ENCODE measurements around the gene DENND1A. TPM values are rescaled to one million over a fixed set of nuclear protein-coding genes. Genes with fewer than 3 reads are reported as not detected.
"Not testable (repeated sequence)": the region's sequence is repeated elsewhere in the genome, so short reads cannot be mapped to it uniquely, and the experiment has no call there.

DENND1A gene
- total and polyA plus RNA-seq, 4 donors = 7.9 to 22.0 (median 13.9) TPM

DNA sequence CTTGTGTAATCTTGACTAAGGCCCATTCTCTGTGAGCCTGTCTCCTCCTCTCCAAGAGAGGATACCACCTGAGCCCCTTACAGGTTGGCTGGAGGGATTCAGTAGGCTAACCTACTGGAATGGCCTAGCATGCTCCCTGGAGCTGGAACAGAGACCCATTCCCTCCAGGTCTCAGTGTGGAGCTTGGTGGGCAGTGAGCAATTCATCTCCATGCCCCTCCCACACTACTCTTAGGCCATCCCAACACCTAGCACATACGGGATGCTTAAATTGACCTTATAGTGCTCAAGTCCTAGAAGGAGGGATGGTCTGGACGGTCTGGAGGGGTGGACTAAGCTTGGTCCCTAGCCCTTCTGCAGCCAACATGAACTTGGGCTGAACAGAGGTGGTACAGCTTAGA, 498.3 kb downstream of the DENND1A start:
- DNase-seq (ENCODE audit: low spot score) = no peak
- H3K27ac ChIP-seq (ENCODE audit: low read depth in 1 of 2, low read length in 2 of 2) = no peak overlapping the region
- peaks cover 2 to 17% (median 4%) of the 10 kb centered on the region in 4 donors for H3K36me3 ChIP-seq (ENCODE audit: control insufficient read depth in 4 of 4, insufficient read depth in 3 of 4, low read depth in 1 of 4, low read length in 3 of 4)
- 96% methylated on average over 2 of the region's 2 CpGs for whole genome bisulfite sequencing
- TF ChIP-seq FOXA1 (IDR thresholded peaks at IDR 0.05) (no peak), TAF1 (conservative IDR thresholded peaks at IDR 0.05) (no peak), RXRA (IDR thresholded peaks at IDR 0.05) (no peak), SP1 (IDR thresholded peaks at IDR 0.05) (no peak), RAD21 (IDR thresholded peaks at IDR 0.05) (no peak), JUND (IDR thresholded peaks at IDR 0.05) (no peak), EGR1 (IDR thresholded peaks at IDR 0.05; ENCODE audit: low read depth in 2 of 2) (no peak), GABPA (IDR thresholded peaks at IDR 0.05 in 1 of 2, conservative IDR thresholded peaks at IDR 0.05 in 1 of 2) (no peak), FOXA2 (IDR thresholded peaks at IDR 0.05) (no peak), HNF4A (conservative IDR thresholded peaks at IDR 0.05) (no peak), NR2F2 (IDR thresholded peaks at IDR 0.05) (no peak), YY1 (IDR thresholded peaks at IDR 0.05) (no peak), HNF4G (IDR thresholded peaks at IDR 0.05) (no peak)
- TF ChIP-seq, protein P1, sequence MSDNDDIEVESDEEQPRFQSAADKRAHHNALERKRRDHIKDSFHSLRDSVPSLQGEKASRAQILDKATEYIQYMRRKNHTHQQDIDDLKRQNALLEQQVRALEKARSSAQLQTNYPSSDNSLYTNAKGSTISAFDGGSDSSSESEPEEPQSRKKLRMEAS (IDR thresholded peaks at IDR 0.05) = no peak
- TF ChIP-seq, protein P2, sequence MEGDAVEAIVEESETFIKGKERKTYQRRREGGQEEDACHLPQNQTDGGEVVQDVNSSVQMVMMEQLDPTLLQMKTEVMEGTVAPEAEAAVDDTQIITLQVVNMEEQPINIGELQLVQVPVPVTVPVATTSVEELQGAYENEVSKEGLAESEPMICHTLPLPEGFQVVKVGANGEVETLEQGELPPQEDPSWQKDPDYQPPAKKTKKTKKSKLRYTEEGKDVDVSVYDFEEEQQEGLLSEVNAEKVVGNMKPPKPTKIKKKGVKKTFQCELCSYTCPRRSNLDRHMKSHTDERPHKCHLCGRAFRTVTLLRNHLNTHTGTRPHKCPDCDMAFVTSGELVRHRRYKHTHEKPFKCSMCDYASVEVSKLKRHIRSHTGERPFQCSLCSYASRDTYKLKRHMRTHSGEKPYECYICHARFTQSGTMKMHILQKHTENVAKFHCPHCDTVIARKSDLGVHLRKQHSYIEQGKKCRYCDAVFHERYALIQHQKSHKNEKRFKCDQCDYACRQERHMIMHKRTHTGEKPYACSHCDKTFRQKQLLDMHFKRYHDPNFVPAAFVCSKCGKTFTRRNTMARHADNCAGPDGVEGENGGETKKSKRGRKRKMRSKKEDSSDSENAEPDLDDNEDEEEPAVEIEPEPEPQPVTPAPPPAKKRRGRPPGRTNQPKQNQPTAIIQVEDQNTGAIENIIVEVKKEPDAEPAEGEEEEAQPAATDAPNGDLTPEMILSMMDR (IDR thresholded peaks at IDR 0.05; ENCODE audit: low read depth, low read length, missing input control) = no peak
- TF ChIP-seq, protein P3, sequence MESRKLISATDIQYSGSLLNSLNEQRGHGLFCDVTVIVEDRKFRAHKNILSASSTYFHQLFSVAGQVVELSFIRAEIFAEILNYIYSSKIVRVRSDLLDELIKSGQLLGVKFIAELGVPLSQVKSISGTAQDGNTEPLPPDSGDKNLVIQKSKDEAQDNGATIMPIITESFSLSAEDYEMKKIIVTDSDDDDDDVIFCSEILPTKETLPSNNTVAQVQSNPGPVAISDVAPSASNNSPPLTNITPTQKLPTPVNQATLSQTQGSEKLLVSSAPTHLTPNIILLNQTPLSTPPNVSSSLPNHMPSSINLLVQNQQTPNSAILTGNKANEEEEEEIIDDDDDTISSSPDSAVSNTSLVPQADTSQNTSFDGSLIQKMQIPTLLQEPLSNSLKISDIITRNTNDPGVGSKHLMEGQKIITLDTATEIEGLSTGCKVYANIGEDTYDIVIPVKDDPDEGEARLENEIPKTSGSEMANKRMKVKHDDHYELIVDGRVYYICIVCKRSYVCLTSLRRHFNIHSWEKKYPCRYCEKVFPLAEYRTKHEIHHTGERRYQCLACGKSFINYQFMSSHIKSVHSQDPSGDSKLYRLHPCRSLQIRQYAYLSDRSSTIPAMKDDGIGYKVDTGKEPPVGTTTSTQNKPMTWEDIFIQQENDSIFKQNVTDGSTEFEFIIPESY (IDR thresholded peaks at IDR 0.05) = no peak
- TF ChIP-seq, protein P4, sequence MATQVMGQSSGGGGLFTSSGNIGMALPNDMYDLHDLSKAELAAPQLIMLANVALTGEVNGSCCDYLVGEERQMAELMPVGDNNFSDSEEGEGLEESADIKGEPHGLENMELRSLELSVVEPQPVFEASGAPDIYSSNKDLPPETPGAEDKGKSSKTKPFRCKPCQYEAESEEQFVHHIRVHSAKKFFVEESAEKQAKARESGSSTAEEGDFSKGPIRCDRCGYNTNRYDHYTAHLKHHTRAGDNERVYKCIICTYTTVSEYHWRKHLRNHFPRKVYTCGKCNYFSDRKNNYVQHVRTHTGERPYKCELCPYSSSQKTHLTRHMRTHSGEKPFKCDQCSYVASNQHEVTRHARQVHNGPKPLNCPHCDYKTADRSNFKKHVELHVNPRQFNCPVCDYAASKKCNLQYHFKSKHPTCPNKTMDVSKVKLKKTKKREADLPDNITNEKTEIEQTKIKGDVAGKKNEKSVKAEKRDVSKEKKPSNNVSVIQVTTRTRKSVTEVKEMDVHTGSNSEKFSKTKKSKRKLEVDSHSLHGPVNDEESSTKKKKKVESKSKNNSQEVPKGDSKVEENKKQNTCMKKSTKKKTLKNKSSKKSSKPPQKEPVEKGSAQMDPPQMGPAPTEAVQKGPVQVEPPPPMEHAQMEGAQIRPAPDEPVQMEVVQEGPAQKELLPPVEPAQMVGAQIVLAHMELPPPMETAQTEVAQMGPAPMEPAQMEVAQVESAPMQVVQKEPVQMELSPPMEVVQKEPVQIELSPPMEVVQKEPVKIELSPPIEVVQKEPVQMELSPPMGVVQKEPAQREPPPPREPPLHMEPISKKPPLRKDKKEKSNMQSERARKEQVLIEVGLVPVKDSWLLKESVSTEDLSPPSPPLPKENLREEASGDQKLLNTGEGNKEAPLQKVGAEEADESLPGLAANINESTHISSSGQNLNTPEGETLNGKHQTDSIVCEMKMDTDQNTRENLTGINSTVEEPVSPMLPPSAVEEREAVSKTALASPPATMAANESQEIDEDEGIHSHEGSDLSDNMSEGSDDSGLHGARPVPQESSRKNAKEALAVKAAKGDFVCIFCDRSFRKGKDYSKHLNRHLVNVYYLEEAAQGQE (IDR thresholded peaks at IDR 0.05) = no peak
- TF ChIP-seq, protein P5, sequence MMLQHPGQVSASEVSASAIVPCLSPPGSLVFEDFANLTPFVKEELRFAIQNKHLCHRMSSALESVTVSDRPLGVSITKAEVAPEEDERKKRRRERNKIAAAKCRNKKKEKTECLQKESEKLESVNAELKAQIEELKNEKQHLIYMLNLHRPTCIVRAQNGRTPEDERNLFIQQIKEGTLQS (IDR thresholded peaks at IDR 0.05) = no peak
- peaks cover 0 to 3% (median 0%) of the 10 kb centered on the region in 4 donors for H3K4me1 ChIP-seq (ENCODE audit: control insufficient read depth in 4 of 4, insufficient read depth in 4 of 4, low read length in 3 of 4)
- H3K9ac ChIP-seq (ENCODE audit: low read depth in 1 of 2, low read length in 2 of 2) = no peak overlapping the region
- H3K9me3 ChIP-seq (ENCODE audit: control insufficient read depth in 4 of 4, low read length in 3 of 4) = no peaks in the 10 kb centered on the region
- no peak overlapping the region for H3K4me3 ChIP-seq (ENCODE audit: low read depth in 1 of 3, low read length in 3 of 3)
- no peaks in the 10 kb centered on the region for H3K27me3 ChIP-seq (ENCODE audit: control insufficient read depth in 4 of 4, insufficient read depth in 4 of 4, low read length in 3 of 4)

DNA sequence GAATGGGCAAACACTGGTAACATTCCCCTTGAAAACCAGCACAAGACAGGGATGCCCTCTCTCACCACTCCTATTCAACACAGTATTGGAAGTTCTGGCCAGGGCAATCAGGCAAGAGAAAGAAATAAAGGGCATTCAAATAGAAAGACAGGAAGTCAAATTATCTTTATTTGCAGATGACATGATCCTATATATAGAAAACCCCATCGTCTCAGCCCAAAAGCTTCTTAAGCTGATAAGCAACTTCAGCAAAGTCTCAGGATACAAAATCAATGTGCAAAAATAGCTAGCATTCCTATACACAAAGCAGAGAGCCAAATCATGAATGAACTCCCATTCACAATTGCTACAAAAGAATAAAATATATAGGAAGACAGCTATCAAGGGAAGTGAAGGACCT, 501.5 kb downstream of the DENND1A start:
- DNase-seq (ENCODE audit: low spot score); H3K27me3 ChIP-seq (ENCODE audit: control insufficient read depth in 4 of 4, insufficient read depth in 4 of 4, low read length in 3 of 4); H3K9me3 ChIP-seq (ENCODE audit: control insufficient read depth in 4 of 4, low read length in 3 of 4); H3K4me1 ChIP-seq (ENCODE audit: control insufficient read depth in 4 of 4, insufficient read depth in 4 of 4, low read length in 3 of 4); H3K4me3 ChIP-seq (ENCODE audit: low read depth in 1 of 3, low read length in 3 of 3); H3K27ac ChIP-seq (ENCODE audit: low read depth in 1 of 2, low read length in 2 of 2); H3K9ac ChIP-seq (ENCODE audit: low read depth in 1 of 2, low read length in 2 of 2): not testable (repeated sequence)
- WGBS = 71% methylated on average over 1 of the region's 1 CpG
- H3K36me3 ChIP-seq (ENCODE audit: control insufficient read depth in 4 of 4, insufficient read depth in 3 of 4, low read depth in 1 of 4, low read length in 3 of 4) = peaks cover 0 to 14% (median 5%) of the 10 kb centered on the region in 4 donors
